GM18870 (cell line): Measurements from ENCODE around the gene KRTAP4-7.
"Not testable (repeated sequence)": the region's sequence is repeated elsewhere in the genome, so short reads cannot be mapped to it uniquely, and the experiment has no call there.

ENCODE experiments used
- ATAC-seq: cut with Tn5 transposase; IDR thresholded peaks from one replicate; pipeline ENCODE4 v1.9.1; 2021; ENCODE audit warnings: moderate library complexity; ENCODE audit not compliant: unreplicated experiment

KRTAP4-7 gene

GRCh38 chr17:41065016-41065689 is 18.8 kb upstream of the KRTAP4-7 start:
- not testable (repeated sequence) for ATAC-seq

GRCh38 chr17:41065829-41066624 is 17.9 kb upstream of the KRTAP4-7 start, which contains the start of gene KRTAP2-4:
Gene KRTAP2-4, minus strand, starts transcription at chr17:41065879. Its CDS starts 34 bp downstream, at chr17:41065845.
- ATAC-seq = no peak

GRCh38 chr17:41067281-41067680 is 16.7 kb upstream of the KRTAP4-7 start:
- no peak for ATAC-seq

GRCh38 chr17:41069031-41069430 is 14.9 kb upstream of the KRTAP4-7 start:
- ATAC-seq = no peak

- no peak for ATAC-seq
Measured at GRCh38 chr17:41071606-41072360, 12.2 kb upstream of the KRTAP4-7 start.

- ATAC-seq = no peak
Measured at GRCh38 chr17:41073676-41074075, 10.3 kb upstream of the KRTAP4-7 start.

- no peak for ATAC-seq
Measured at GRCh38 chr17:41076788-41077187, 7.2 kb upstream of the KRTAP4-7 start.

GRCh38 chr17:41082626-41083025 is 1.3 kb upstream of the KRTAP4-7 start:
- ATAC-seq = no peak

- ATAC-seq = not testable (repeated sequence)
Measured at GRCh38 chr17:41083427-41083826, 523 bp upstream of the KRTAP4-7 start.

GRCh38 chr17:41088760-41089352 is 4.9 kb downstream of the KRTAP4-7 start:
- not testable (repeated sequence) for ATAC-seq

- no peak for ATAC-seq
Measured at GRCh38 chr17:41096055-41096454, 12.1 kb downstream of the KRTAP4-7 start.

- ATAC-seq = no peak
Measured at GRCh38 chr17:41098042-41098441, 14.1 kb downstream of the KRTAP4-7 start, which contains the start of gene KRTAP4-8. Gene KRTAP4-8, minus strand, starts transcription at chr17:41098142. Its CDS starts 58 bp downstream, at chr17:41098084.

GRCh38 chr17:41098481-41098880 is 14.5 kb downstream of the KRTAP4-7 start:
- no peak for ATAC-seq

GRCh38 chr17:41099682-41100480 is 15.9 kb downstream of the KRTAP4-7 start:
- not testable (repeated sequence) for ATAC-seq

- no peak for ATAC-seq
Measured at GRCh38 chr17:41101586-41102259, 17.8 kb downstream of the KRTAP4-7 start, which contains the start of gene KRTAP4-16. Gene KRTAP4-16, minus strand, starts transcription at chr17:41102209. Its CDS starts 0 bp downstream, at chr17:41102209.

GRCh38 chr17:41103896-41104295 is 19.9 kb downstream of the KRTAP4-7 start:
- no peak for ATAC-seq

- ATAC-seq = not testable (repeated sequence)
Measured at GRCh38 chr17:41104386-41105038, 20.6 kb downstream of the KRTAP4-7 start.

GRCh38 chr17:41105347-41105746 is 21.4 kb downstream of the KRTAP4-7 start, which contains the start of gene KRTAP4-9:
Gene KRTAP4-9, plus strand, starts transcription at chr17:41105389. Its CDS starts 0 bp downstream, at chr17:41105389.
- ATAC-seq = not testable (repeated sequence)
